Stomach (tissue), 9 donors: Measurements from ENCODE around the gene MLYCD. TPM values are rescaled to one million over a fixed set of nuclear protein-coding genes. Genes with fewer than 3 reads are reported as not detected.

Source experiments
- DNase-seq, 2 donors: peaks; one replicate each; pipeline versions ENCODE4 v3.0.0 to v3.0.0-alpha.2; 2013 to 2019
- H3K27ac ChIP-seq, 5 donors: fragments of 200-600 bp in 4 of 5; sonication (generic) in 4 of 5; one replicate each; pipeline ENCODE4 v1.5.1; 2013 to 2019; ENCODE audit warnings: mild to moderate bottlenecking in 1 of 5, moderate library complexity in 1 of 5
- H3K27me3 ChIP-seq, 3 donors: fragments of 200-600 bp; sonication (generic); one replicate each; pipeline ENCODE4 v1.5.1; 2017 to 2019; ENCODE audit warnings: mixed run types in 1 of 3
- H3K36me3 ChIP-seq, 4 donors: fragments of 200-600 bp; sonication (generic); 1 replicate in 3 of 4; 2 replicates in 1 of 4; pipeline ENCODE4 v1.5.1; 2016 to 2019
- H3K4me1 ChIP-seq, 4 donors: fragments of 200-600 bp; sonication (generic); one replicate each; pipeline ENCODE4 v1.5.1; 2016 to 2019
- H3K4me3 ChIP-seq, 4 donors: fragments of 200-600 bp; sonication (generic) in 3 of 4; one replicate each; pipeline ENCODE4 v1.5.1; 2016 to 2019; ENCODE audit warnings: mild to moderate bottlenecking in 1 of 4
- H3K9me3 ChIP-seq, 4 donors: fragments of 200-600 bp; sonication (generic); one replicate each; pipeline ENCODE4 v1.5.1; 2016 to 2019
- EP300 ChIP-seq: sonication (generic); formaldehyde crosslinking; IDR thresholded peaks from one replicate; pipeline ENCODE4 v1.6.1; 2017; ENCODE audit warnings: antibody characterized with exemption
- POLR2A ChIP-seq, 4 donors: fragments of 450-650 bp; IDR thresholded peaks; one replicate each; pipeline ENCODE4 v1.6.1; 2016; ENCODE audit warnings: antibody characterized with exemption in 4 of 4, control low read depth in 2 of 4, mild to moderate bottlenecking in 1 of 4, moderate library complexity in 1 of 4
- POLR2AphosphoS5 ChIP-seq, 3 donors: sonication (generic); formaldehyde crosslinking; IDR thresholded peaks; one replicate each; pipeline ENCODE4 v1.6.1; 2016; ENCODE audit warnings: antibody characterized with exemption in 3 of 3
- WGBS, 5 donors: extraction: QIAGEN DNeasy Blood & Tissue Kit in 3 of 5; methylation state at CpG; one replicate each; pipeline versions ENCODE4 v1.1.5 to v1.1.7; 2013 to 2018; 5-methylcytosine and 5-hydroxymethylcytosine counted together
- intact Hi-C: fragments of 100-400 bp; cut with DNase I; formaldehyde crosslinking; loops from one replicate; pipeline ENCODE4 v1.15.1; 2023; ENCODE audit warnings: low total_unique reads
- polyA plus RNA-seq, 3 donors: library from polyadenylated mRNA; stranded (reverse); fragments of 200-250 nt; gene quantifications; one replicate each; pipeline ENCODE4 v1.2.3, GENCODE V29; 2013
- total RNA-seq, 5 donors: library from RNA; depleted of rRNA; stranded (reverse); fragments of >200 nt; gene quantifications; one replicate each; pipeline versions ENCODE4 v1.1.0 to v1.2.3, GENCODE V29; 2014 to 2016
- TF ChIP-seq, protein P1 (sequence below), 7 experiments: fragments of 450-650 bp in 4 of 7; fragments of 200-600 bp in 3 of 7; sonication (generic) in 3 of 7; IDR thresholded peaks; one replicate each; pipeline ENCODE4 v1.5.1; 2016 to 2019; ENCODE audit warnings: antibody characterized with exemption in 7 of 7, control low read depth in 2 of 7, mild to moderate bottlenecking in 1 of 7
- donor health status: healthy with polysubstance abuse.
- donor health status: Bipolar disorder and iron deficiency.
- donor health status: healthy.

MLYCD gene
- total and polyA plus RNA-seq, 8 donors: 2.9 to 43.8 (median 14.4) TPM

DNA sequence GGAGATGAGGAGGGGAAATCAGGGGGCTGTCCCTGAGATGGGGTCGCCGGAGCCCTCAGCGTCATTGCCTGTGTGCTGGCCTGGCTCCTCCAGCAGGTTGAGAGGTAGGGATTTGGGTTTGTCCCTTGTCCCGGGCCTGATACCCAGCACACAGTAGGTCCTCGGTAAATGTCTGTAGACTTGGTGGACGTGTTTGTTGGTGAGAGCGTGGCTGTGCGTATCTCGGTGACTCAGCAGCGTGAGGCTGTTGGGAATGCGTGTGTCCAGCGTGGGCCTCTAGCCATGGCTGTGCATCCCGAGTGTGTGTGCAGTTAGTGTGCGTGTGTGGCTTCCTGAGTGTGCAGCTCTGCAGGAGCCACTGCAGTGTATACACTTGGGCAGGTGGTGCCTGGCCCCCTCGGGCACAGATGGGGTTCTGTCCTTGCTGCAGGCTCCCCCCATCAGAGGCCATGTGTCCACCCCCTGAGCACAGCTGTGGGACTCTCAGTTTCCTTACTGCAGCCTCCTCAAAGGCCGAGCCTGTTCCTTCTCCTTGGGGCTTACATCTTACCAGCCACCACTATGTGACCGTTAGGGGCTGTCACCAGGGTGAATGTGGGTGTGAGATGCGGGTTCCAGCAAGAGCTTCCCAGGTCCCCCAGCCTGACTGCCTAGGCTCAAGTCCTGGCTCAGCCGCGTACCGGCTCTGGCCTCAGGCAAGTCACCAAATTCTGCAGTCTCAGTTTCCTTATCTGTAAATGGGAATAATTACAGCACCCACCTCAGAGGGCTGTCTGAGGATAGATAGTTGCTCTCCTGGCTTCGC, 74.9 kb downstream of the MLYCD start:
- 78 to 85% (median 83%) methylated on average over 19 to 22 of the region's 22 CpGs for WGBS, 5 donors
- Histone ChIP-seq H3K4me3 (no peak overlapping the region), H3K4me1 (peaks cover 0 to 5% (median 2%) of the 10 kb centered on the region in 4 donors), H3K9me3 (peaks cover 0 to 10% (median 8%) of the 10 kb centered on the region in 4 donors), H3K36me3 (no peaks in the 10 kb centered on the region), H3K27me3 (peaks cover 0 to 29% (median 14%) of the 10 kb centered on the region in 3 donors), H3K27ac (no peak overlapping the region)
- intact Hi-C loops: loop anchor here (10.0 kb wide), 2 partner anchors 71 to 221 kb away; partner anchors contain the start of genes ADAD2 and SLC38A8
- TF ChIP-seq EP300 (no peak), POLR2A (IDR thresholded peaks at IDR 0.05) (no peak), POLR2AphosphoS5 (IDR thresholded peaks at IDR 0.05) (no peak)
- TF ChIP-seq, protein P1, sequence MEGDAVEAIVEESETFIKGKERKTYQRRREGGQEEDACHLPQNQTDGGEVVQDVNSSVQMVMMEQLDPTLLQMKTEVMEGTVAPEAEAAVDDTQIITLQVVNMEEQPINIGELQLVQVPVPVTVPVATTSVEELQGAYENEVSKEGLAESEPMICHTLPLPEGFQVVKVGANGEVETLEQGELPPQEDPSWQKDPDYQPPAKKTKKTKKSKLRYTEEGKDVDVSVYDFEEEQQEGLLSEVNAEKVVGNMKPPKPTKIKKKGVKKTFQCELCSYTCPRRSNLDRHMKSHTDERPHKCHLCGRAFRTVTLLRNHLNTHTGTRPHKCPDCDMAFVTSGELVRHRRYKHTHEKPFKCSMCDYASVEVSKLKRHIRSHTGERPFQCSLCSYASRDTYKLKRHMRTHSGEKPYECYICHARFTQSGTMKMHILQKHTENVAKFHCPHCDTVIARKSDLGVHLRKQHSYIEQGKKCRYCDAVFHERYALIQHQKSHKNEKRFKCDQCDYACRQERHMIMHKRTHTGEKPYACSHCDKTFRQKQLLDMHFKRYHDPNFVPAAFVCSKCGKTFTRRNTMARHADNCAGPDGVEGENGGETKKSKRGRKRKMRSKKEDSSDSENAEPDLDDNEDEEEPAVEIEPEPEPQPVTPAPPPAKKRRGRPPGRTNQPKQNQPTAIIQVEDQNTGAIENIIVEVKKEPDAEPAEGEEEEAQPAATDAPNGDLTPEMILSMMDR (IDR thresholded peaks at IDR 0.05): no peak
- no peak for DNase-seq

DNA sequence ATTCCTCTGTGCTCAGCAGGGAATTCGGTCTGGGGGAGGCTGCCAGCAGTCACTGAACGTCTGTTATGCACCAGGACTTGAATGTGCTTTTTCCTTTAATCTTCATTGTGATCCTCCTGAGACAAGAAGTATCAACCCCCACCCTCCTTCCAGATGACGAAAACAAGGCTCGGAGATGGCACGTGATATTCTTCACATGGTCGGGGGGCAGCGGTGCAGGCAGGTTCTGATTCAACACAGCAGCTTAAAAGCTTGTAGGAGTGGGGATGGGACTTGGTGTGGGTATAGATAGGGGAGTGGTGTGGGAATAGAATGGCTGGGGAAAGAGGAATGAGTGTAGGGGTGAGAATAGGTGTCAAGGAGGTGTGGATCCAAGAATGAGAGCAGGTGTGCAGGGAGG, 75.6 kb downstream of the MLYCD start:
- TF ChIP-seq POLR2AphosphoS5 (IDR thresholded peaks at IDR 0.05): no peak
- no peak for TF ChIP-seq POLR2A (IDR thresholded peaks at IDR 0.05)
- H3K4me3 ChIP-seq: no peak overlapping the region
- no peaks in the 10 kb centered on the region for H3K4me1 ChIP-seq
- intact Hi-C loops: loop anchor here (10.0 kb wide), 2 partner anchors 70 to 220 kb away; partner anchors contain the start of genes ADAD2 and SLC38A8
- DNase-seq: no peak
- H3K9me3 ChIP-seq: peaks cover 0 to 13% (median 12%) of the 10 kb centered on the region in 4 donors
- no peak overlapping the region for H3K27ac ChIP-seq
- WGBS, 5 donors: 58 to 62% (median 61%) methylated on average over 7 of the region's 7 CpGs
- H3K36me3 ChIP-seq: no peaks in the 10 kb centered on the region
- peaks cover 0 to 22% (median 7%) of the 10 kb centered on the region in 3 donors for H3K27me3 ChIP-seq

DNA sequence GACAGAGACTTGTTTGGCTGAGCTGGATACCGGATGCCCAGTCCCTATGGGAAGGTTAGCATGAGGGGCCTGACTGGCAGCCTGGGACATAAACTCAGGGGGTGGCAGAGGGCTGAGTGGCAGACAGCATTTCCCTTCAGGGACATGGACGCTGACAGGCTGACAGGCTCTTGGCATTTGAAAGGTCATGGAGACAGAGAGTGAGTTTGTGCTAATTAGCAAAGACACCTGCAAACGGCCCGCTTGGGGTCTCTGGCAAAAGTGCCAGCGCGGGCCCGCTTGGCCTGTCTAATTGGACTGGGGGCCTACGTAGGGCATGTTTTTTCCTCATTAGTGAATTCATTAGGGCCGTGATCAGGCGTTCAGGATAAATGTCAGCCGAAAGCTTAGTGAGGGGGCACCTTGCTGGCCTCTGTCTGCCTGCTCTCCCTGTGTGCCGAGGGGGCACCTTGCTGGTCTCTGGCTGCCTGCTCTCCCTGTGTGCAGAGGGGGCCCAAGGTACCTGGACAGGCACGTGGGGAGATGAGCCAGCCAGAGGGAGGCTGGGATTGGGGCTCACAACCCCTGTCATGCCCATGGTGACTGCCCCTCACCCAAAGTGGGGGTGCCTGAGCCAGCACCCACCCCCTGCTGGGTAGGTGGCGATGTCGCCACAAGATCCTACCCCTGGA, 76.8 kb downstream of the MLYCD start:
- no peak overlapping the region for H3K4me3 ChIP-seq
- peaks cover 0 to 13% (median 12%) of the 10 kb centered on the region in 4 donors for H3K9me3 ChIP-seq
- WGBS, 5 donors: 74 to 81% (median 78%) methylated on average over 9 to 15 of the region's 15 CpGs
- no peak overlapping the region for H3K27ac ChIP-seq
- intact Hi-C loops: loop anchor here (10.0 kb wide), 2 partner anchors 69 to 219 kb away; partner anchors contain the start of genes ADAD2 and SLC38A8
- no peak for DNase-seq
- no peak for TF ChIP-seq POLR2AphosphoS5 (IDR thresholded peaks at IDR 0.05)
- TF ChIP-seq, protein P1 (IDR thresholded peaks at IDR 0.05): no peak
- no peaks in the 10 kb centered on the region for H3K36me3 ChIP-seq
- peaks cover 0 to 10% (median 0%) of the 10 kb centered on the region in 3 donors for H3K27me3 ChIP-seq
- no peaks in the 10 kb centered on the region for H3K4me1 ChIP-seq

Other genes starting within 250 kb of the MLYCD start
- gene HSBP1, start 91.1 kb upstream of the MLYCD start, total RNA-seq: 10 to 100 TPM in 3 of 5 donors, 1 to 10 TPM in 2; 8.5 to 60.5 (median 29.2) TPM
- 10 to 100 TPM; 33.8 to 47.2 (median 36.5) TPM for gene HSBP1, start 91.1 kb upstream of the MLYCD start, polyA plus RNA-seq
- 10 to 100 TPM in 3 of 5 donors, 1 to 10 TPM in 2; 2.6 to 28.6 (median 24.5) TPM for gene OSGIN1, start 54.1 kb downstream of the MLYCD start, total RNA-seq
- 10 to 100 TPM in 1 of 3 donors, 1 to 10 TPM in 2; 8.3 to 10.5 (median 9.9) TPM for gene OSGIN1, start 54.1 kb downstream of the MLYCD start, polyA plus RNA-seq
- gene NECAB2, start 69.1 kb downstream of the MLYCD start, total RNA-seq: 10 to 100 TPM in 1 of 5 donors, 1 to 10 TPM in 1, not detected in 3; 1.7 to 11.2 TPM
- gene NECAB2, start 69.1 kb downstream of the MLYCD start, polyA plus RNA-seq: 1 to 10 TPM in 1 of 3 donors, under 1 TPM in 2; 0.46 to 1.7 (median 0.65) TPM
- not detected for gene SLC38A8, start 143.7 kb downstream of the MLYCD start, total RNA-seq
- under 1 TPM in 1 of 3 donors, not detected in 2; 0.08 TPM for gene SLC38A8, start 143.7 kb downstream of the MLYCD start, polyA plus RNA-seq
- gene MBTPS1, start 217.8 kb downstream of the MLYCD start, total RNA-seq: 100 to 1,000 TPM in 2 of 5 donors, 10 to 100 TPM in 3; 53.9 to 112 (median 78.1) TPM
- 10 to 100 TPM; 21.4 to 33.4 (median 28.2) TPM for gene MBTPS1, start 217.8 kb downstream of the MLYCD start, polyA plus RNA-seq
- 100 to 1,000 TPM in 1 of 5 donors, 10 to 100 TPM in 3, 1 to 10 TPM in 1; 7.2 to 374 (median 16.5) TPM for gene HSDL1, start 246.1 kb downstream of the MLYCD start, total RNA-seq
- gene HSDL1, start 246.1 kb downstream of the MLYCD start, polyA plus RNA-seq: 1 to 10 TPM; 7.5 to 7.9 (median 7.8) TPM
- 10 to 100 TPM in 1 of 5 donors, 1 to 10 TPM in 1, under 1 TPM in 1, not detected in 2; 0.37 to 11.4 (median 6.2) TPM for gene DNAAF1, start 246.2 kb downstream of the MLYCD start, total RNA-seq
- 1 to 10 TPM in 2 of 3 donors, not detected in 1; 1.2 to 1.4 TPM for gene DNAAF1, start 246.2 kb downstream of the MLYCD start, polyA plus RNA-seq